GM10847 (cell line): ENCODE measurements around the gene PDGFB.

Experiments
- POLR2A ChIP-seq: IDR thresholded peaks from 2 replicates; pipeline ENCODE4 v1.6.1; 2011; ENCODE audit not compliant: insufficient read length; ENCODE audit errors: extremely low read depth

Gene PDGFB

DNA sequence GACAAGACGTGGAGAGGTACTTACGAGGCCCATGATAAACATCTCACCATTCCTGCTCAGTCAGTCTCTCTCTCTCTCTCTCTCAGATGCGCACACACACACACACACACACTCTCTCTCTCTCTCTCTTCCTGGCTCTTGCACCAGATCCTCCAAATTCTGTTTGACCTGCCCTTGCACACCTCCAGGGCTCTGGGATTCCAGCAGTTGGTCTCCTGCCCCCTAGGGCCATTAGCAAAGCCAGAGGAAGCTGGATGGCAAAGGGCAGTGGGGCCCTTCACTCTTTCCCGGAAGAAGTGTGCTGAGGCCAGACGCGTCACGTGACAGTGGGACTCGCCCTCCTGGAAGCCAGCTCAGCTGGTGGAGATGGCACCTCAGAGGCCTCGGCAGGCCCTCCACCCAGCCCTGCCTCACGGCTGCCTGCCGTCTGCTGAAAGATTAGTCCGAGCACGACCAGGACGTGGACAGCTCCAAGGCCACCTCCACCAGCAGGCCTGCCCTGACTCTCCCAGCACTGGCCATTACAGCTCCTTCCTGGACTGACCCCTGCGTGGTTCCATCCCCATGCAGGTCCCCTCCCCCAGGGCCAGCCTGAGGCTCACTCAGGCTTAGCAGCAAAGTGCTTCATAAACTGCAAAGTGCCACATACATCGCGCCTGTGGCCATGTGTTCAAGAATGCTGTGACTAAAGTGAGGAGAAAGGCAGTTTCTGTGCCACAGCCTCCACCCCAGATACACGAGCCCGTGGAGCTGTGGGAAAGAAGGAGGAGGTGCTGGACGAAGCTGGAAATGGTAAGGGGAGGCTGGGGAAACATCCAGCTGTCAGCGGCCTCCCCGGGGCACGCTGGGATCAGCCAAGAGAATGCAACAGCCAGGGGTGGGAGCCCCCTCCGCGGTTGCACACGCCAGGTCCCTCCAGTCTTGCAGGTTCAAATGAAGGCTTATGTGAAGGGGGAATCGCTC is 3.7 kb downstream of the PDGFB start:
- no peak for TF ChIP-seq POLR2A

DNA sequence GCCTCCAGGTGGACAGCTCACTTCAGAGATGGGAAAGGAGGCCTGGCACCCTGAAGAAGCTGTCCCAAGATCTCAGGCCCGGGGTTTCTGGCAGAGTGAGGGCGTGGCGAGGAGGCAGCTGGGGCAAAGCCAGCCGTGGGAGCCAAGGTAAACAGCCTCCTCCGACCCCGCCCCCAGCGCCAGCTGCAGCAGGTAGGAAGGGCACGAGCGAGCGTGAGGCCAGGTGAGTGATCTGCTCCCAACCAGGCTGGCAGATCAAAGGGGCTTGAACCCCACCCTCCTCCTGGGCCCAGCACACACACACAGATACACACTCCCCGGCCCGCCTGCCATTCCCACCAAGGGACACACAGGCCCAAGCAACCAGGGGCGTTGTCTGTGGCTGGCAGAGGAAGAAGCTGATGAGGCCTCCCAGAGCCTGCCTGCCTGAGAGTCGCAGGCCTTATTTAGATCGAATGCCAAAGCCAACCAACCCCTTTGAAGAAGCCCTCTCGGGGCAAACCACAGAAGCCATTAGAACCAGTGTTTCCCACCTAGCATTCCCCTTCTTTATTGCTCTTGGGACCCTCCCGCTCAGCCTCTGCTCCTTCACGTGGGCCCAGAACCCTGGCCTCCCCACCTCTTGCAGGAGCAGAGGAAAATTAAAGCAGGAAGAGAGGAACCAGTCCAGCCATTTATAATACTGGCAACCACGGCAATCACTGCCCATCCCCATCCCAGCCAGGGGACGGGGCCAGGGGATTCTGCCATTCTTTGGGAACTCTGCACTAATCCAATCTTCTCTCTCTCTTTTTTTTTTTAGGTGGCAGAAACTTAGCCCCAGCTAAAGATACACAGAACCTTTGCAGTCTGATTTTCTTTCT is 5.0 kb downstream of the PDGFB start:
- TF ChIP-seq POLR2A = no peak

DNA sequence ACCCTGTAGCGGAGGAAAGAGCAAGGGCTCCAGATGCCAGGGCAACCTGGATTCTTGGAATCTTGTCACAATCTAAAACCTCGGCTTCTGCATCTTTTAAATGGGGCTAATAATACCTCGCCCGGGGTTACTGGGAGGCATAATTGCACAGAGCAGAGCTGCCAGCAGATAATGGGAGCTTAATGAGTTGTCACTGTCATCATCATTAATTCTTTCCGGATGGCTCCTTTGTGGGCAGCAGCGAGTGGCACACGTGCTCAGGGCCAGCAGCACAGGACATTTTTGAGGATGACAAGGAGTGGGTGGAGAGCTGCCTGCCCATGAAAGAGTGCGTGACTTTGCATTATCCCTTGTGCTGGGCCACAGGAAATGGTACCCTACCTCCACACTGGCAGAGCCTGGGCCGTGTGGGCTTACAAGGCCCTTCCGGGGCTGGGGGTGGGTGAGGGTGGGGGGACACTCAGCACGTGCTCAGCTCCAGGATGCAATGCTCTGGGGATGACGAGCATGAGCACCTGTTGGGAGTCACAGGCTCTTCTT is 5.7 kb downstream of the PDGFB start:
- no peak for TF ChIP-seq POLR2A

DNA sequence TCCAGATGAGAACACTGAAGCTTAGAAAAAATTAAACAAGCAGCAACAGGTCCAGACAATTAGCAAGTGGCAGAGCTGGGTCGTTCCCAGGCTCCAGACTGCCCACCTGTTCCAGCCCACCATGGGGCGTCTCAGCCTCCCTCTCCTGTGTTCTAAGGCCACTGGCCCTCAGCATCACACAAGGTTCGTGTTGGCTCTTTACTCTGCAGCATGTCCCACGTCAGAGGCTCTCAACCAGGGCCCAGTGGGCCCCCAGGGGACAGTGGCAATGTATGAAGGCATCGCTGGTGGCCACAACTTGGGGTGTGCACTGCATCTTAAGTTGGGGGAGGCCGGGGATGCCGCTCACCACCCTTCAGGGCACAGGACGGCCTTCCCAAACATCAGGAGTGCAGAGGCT is 6.2 kb downstream of the PDGFB start:
- no peak for TF ChIP-seq POLR2A

DNA sequence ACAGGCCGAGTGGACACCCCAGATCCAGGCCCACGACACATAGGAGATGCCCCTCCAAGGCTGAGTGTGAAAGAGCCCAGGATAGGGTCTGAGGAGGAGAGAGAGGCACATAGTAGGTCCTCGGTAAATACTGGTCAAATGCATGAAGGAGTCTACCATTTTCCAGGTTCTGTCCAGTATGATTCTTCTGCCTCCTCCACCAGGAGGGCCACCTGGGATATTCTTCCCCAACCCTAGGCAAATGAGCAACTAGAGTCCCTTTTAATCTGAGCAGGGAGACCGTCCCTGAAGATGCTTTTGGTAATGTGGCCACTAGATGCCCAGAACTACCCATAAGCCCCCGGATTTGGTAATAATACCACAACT is 6.7 kb downstream of the PDGFB start:
- no peak for TF ChIP-seq POLR2A

DNA sequence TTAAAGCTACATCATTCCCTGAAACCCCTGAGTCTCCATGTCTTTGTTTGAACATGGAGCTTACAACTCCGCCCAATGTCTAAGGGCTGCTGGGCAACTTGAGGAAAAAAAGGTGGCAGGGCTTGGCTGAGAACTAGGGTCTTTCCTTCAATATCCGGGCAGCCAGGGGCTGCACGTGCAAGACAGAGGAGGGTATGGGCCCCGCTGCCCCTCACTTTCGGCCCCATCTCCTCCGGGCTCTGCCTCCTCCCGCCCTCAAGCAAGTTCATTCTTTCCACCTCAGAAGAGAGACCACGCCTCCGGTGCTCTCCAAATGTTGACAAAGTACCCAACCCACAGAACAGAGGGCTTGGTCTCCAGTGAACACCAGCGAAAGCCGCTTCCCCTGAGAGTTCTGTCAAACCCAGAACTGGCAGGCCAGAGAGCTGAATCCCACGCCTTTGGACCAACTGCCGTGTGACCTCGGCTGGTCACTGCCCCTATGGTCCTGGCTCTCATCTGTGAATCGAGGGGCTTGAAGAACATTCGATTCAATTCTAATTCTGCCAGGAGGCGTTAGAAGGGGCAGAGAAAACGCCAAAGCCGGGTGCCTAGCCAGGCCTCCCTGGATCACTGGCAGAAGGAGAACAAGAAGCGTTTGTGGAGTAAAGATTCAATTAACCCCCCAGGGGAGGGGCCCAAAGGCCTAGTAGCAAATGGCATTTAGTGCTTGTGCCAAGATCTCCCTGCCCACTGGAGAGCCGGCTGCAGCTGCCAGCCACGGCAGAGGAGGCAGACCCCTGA is 7.3 kb downstream of the PDGFB start:
- TF ChIP-seq POLR2A = no peak

- TF ChIP-seq POLR2A = no peak
Observed at GRCh38 chr22:39236321-39237317, 8.2 kb downstream of the PDGFB start.

DNA sequence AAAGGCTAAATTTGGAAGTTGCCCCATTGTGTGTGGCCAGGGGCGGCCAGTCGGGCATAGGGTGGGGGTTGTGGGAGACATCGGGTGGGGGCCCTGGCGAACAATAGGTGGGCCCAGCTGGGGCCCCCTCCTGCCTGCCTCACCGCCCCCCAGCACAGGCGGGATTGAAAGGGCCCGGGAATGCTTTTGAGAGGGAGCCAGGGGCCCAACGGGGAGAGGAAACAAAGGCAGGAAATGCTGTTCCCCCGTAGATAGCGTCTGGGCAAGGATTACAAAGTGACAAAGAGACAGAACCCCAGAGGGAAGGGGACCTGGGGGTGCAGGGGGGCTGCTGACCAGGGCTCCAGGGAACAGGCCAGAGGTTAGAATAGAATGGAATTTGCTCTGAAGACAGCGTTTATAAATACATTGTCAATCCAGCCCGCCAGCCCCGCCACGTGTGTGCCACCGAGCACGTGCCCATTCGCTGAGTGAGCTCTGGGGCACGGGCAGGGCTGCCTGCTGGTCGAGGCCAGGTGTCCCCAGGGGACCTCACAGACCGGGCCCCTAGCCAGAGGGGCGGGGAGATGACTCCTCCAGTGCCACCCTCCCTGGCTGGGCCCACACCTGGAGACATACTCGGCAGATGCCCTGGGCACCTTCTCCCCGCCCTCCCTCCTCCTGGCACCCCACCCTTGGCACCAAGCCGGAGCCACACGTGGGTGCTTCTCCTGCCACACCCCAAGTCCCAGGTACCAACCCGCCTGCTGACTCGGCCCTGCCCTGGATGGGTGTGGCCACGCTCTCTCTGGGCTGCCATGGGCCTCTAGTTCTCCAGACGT is 9.7 kb downstream of the PDGFB start:
- no peak for TF ChIP-seq POLR2A

GRCh38 chr22:39234472-39234787 is 10.4 kb downstream of the PDGFB start:
- no peak for TF ChIP-seq POLR2A

- TF ChIP-seq POLR2A = no peak
Observed at GRCh38 chr22:39233710-39234471, 10.9 kb downstream of the PDGFB start.

DNA sequence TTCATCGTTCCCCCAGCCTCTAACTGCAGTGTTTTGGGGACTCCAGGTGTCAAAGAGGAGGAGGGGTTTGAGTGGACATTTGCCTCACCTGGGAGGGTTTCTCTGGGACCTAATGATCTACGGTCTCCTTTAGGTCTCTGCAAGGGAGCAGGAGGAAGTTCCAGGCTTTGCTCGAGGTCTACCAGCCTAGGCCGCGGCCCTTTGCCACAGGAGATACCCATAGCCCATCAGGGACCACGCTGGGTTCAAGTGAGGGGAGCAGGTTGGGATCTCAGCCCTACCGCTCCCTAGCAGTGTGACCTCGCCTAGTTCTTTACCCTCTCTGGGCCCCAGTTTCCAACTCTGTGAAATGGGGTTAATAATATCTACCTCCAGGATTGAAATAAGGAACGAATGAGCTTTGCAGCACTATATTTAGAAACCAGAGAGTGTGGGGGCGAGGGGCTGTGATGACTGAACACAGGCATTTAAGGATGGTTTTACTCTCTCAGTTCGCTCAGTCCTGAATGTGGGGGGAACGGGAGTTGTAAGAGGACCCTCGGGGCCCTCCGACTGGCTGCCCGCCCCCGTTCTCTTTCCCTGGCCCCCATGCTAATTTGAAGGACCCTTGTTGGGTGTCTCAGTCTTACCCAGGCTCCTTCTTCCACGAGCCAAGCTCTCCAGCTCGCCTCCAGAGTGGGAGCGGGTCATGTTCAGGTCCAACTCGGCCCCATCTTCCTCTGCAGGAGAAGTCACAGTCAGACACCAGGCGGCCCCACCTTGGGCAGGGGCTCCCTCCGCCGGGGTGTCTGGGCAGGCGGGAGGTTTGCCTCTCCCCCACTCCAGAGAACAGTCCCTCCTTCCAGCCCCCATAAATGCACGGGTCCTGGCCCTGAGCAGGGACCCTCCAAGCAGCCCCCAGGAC is 11.7 kb downstream of the PDGFB start:
- no peak for TF ChIP-seq POLR2A
